Tibial nerve (tissue), 4 donors: ENCODE measurements around the gene INTS7. TPM values are rescaled to one million over a fixed set of nuclear protein-coding genes. Genes with fewer than 3 reads are reported as not detected.
A peak's percentile ranks its signal among the peaks of the same experiment; 100 is the strongest.

Source experiments
- DNase-seq, 2 donors: peaks; one replicate each; pipeline ENCODE4 v3.0.0-alpha.2; 2019; ENCODE audit warnings: low spot score in 2 of 2
- H3K27ac ChIP-seq, 4 donors: fragments of 200-600 bp; sonication (generic) in 3 of 4; one replicate each; pipeline ENCODE4 v1.5.1; 2017 to 2019; ENCODE audit warnings: mild to moderate bottlenecking in 1 of 4
- H3K27me3 ChIP-seq, 2 donors: fragments of 200-600 bp; sonication (generic) in 1 of 2; one replicate each; pipeline versions ENCODE4 v1.5.1 to v1.6.0; 2017 to 2019
- H3K36me3 ChIP-seq, 3 donors: fragments of 200-600 bp; sonication (generic); one replicate each; pipeline ENCODE4 v1.5.1; 2018 to 2019
- H3K4me1 ChIP-seq, 4 donors: fragments of 200-600 bp; sonication (generic) in 3 of 4; one replicate each; pipeline ENCODE4 v1.5.1; 2017 to 2019
- H3K4me3 ChIP-seq, 4 donors: fragments of 200-600 bp; sonication (generic) in 3 of 4; one replicate each; pipeline ENCODE4 v1.5.1; 2017 to 2019; ENCODE audit warnings: mild to moderate bottlenecking in 1 of 4, moderate library complexity in 1 of 4
- H3K9me3 ChIP-seq, 4 donors: fragments of 200-600 bp; sonication (generic) in 3 of 4; one replicate each; pipeline ENCODE4 v1.5.1; 2017 to 2019
- EP300 ChIP-seq, 2 donors: sonication (generic); formaldehyde crosslinking; IDR thresholded peaks; one replicate each; pipeline ENCODE4 v1.6.1; 2017; ENCODE audit warnings: antibody characterized with exemption in 2 of 2, mild to moderate bottlenecking in 1 of 2
- POLR2A ChIP-seq, 2 donors: fragments of 450-650 bp; IDR thresholded peaks; one replicate each; pipeline ENCODE4 v1.6.1; 2017; ENCODE audit warnings: antibody characterized with exemption in 2 of 2, mild to moderate bottlenecking in 2 of 2, moderate library complexity in 2 of 2
- WGBS, 2 donors: methylation state at CpG; one replicate each; pipeline ENCODE4 v1.1.5; 2018; 5-methylcytosine and 5-hydroxymethylcytosine counted together
- total RNA-seq, 4 donors: library from RNA; depleted of rRNA; stranded (reverse); fragments of >200 nt; gene quantifications; one replicate each; pipeline ENCODE4 v1.1.0, GENCODE V29; 2016
- TF ChIP-seq, protein P1 (sequence below), 5 experiments: fragments of 200-600 bp in 3 of 5; fragments of 450-650 bp in 2 of 5; sonication (generic) in 3 of 5; IDR thresholded peaks; one replicate each; pipeline ENCODE4 v1.5.1; 2016 to 2019; ENCODE audit warnings: antibody characterized with exemption in 5 of 5, mild to moderate bottlenecking in 3 of 5, moderate library complexity in 2 of 5

The INTS7 gene, protein sequence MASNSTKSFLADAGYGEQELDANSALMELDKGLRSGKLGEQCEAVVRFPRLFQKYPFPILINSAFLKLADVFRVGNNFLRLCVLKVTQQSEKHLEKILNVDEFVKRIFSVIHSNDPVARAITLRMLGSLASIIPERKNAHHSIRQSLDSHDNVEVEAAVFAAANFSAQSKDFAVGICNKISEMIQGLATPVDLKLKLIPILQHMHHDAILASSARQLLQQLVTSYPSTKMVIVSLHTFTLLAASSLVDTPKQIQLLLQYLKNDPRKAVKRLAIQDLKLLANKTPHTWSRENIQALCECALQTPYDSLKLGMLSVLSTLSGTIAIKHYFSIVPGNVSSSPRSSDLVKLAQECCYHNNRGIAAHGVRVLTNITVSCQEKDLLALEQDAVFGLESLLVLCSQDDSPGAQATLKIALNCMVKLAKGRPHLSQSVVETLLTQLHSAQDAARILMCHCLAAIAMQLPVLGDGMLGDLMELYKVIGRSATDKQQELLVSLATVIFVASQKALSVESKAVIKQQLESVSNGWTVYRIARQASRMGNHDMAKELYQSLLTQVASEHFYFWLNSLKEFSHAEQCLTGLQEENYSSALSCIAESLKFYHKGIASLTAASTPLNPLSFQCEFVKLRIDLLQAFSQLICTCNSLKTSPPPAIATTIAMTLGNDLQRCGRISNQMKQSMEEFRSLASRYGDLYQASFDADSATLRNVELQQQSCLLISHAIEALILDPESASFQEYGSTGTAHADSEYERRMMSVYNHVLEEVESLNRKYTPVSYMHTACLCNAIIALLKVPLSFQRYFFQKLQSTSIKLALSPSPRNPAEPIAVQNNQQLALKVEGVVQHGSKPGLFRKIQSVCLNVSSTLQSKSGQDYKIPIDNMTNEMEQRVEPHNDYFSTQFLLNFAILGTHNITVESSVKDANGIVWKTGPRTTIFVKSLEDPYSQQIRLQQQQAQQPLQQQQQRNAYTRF
- 10 to 100 TPM in 2 of 4 donors, 1 to 10 TPM in 2; 7.9 to 18.6 (median 9.6) TPM for total RNA-seq

DNA sequence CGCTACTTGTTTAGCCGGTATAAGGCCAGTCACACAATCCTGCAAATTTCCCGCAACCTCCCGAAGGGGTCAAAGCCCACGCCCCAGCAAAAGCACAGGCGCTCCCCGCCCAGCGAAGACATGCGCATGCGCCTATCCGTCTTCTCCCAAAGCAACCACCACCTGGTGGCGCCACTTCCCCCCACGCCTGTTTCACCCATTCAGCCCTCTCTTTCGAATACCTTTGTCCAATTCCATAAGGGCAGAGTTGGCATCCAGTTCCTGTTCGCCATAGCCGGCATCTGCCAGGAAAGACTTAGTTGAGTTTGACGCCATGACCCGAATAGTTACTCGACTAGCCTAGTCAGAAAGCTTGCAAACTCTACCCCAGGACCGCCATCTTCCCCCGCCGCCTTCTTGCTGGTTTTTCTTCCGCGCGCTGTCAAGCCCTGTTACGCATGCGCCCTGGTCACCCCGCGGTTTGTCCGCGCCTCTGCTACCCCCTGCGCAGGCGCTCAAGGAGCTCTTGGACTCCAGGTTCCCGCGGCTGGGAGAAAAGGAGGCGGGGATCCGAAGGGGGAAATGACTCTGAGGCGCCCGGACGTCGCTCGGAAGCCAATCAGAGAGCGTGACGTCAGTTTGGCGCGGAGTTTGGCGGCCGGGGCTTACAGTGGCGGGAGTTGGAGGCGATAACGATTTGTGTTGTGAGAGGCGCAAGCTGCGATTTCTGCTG, at the start of gene INTS7, which contains the start of gene DTL:
INTS7 (minus strand) TSS at position 435 of the 712 bp plus-strand sequence; CDS start at position 315, 120 bp downstream.
DTL (plus strand) TSS at position 626 of the 712 bp plus-strand sequence. CDS start 143 bp downstream, outside the sequence.
- no peaks in the 10 kb centered on the region for H3K36me3 ChIP-seq
- no peaks in the 10 kb centered on the region for H3K9me3 ChIP-seq
- WGBS, 2 donors = 0 to 1% methylated on average over 50 to 52 of the region's 53 CpGs
- no peaks in the 10 kb centered on the region for H3K27me3 ChIP-seq
- H3K27ac ChIP-seq = peak within 1 kb of the TSS; percentile 69 to 94 (median 86)
- H3K4me3 ChIP-seq = peak within 1 kb of the TSS; percentile 47 to 73 (median 63)
- peaks cover 0 to 40% (median 13%) of the 10 kb centered on the region in 4 donors for H3K4me1 ChIP-seq
- DNase-seq = peak; percentile 95 to 98
- TF ChIP-seq POLR2A (IDR thresholded peaks at IDR 0.05) (peak in 1 of 2 donors; percentile 59), EP300 (IDR thresholded peaks at IDR 0.05) (peak in 1 of 2 donors; percentile 84)
- TF ChIP-seq, protein P1, sequence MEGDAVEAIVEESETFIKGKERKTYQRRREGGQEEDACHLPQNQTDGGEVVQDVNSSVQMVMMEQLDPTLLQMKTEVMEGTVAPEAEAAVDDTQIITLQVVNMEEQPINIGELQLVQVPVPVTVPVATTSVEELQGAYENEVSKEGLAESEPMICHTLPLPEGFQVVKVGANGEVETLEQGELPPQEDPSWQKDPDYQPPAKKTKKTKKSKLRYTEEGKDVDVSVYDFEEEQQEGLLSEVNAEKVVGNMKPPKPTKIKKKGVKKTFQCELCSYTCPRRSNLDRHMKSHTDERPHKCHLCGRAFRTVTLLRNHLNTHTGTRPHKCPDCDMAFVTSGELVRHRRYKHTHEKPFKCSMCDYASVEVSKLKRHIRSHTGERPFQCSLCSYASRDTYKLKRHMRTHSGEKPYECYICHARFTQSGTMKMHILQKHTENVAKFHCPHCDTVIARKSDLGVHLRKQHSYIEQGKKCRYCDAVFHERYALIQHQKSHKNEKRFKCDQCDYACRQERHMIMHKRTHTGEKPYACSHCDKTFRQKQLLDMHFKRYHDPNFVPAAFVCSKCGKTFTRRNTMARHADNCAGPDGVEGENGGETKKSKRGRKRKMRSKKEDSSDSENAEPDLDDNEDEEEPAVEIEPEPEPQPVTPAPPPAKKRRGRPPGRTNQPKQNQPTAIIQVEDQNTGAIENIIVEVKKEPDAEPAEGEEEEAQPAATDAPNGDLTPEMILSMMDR (IDR thresholded peaks at IDR 0.05) = peak; percentile 91 to 97 (median 96)

DNA sequence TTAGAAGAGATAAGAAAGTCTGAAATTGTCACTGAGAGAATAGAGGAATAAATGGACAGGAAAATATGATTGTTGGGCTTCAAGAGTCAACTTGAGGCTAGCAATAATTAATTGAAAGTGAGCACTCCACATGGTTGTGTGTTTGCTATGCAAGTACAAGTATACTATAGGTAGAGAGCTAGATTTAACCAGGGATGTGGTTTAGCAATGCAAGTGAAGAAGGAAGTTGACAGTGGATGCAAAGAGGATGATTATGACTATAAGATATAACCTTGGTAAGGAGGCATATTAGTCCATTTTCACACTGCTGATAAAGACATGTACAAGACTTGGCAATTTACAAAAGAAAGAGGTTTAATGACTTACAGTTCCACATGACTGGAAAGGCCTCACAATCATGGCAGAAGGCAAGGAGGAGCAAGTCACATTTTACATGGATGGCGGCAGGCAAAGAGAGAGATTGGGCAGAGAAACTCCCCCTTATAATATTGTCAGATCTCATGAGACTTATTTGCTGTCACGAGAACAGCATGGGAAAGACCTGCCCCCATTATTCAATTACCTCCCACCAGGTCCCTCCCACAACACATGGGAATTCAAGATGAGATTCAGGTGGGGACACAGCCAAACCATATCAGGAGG, 47.5 kb upstream of the INTS7 start:
- Histone ChIP-seq H3K27me3 (no peaks in the 10 kb centered on the region), H3K27ac (no peak overlapping the region), H3K36me3 (no peaks in the 10 kb centered on the region), H3K9me3 (no peaks in the 10 kb centered on the region), H3K4me3 (no peak overlapping the region), H3K4me1 (no peaks in the 10 kb centered on the region)
- DNase-seq = no peak
- WGBS, 2 donors = 88 to 91% methylated on average over 2 of the region's 2 CpGs
- TF ChIP-seq EP300 (IDR thresholded peaks at IDR 0.05) = no peak

DNA sequence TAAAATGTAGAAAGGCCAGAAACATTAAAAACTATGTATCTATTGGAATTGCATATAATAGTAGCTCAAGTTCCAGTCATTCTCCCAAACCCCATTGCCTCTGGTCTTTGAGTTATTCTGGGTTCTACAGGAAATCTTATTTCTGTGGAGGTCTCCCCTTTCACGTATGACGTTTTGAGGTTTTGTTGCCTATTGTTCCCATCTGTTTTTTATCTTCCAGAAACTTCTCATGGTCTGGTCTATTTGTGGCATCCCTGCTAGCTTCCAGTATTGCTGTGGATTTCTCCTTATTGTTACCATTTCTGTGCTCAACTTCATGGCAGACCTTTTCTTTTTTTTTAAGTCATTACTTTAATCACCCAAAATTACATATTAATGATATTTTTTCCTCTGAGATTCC, 43.5 kb upstream of the INTS7 start:
- TF ChIP-seq EP300 (IDR thresholded peaks at IDR 0.05) (no peak), POLR2A (IDR thresholded peaks at IDR 0.05) (no peak)
- TF ChIP-seq, protein P1 (IDR thresholded peaks at IDR 0.05) = no peak
- no peak for DNase-seq
- H3K27ac ChIP-seq = no peak overlapping the region
- H3K27me3 ChIP-seq = no peaks in the 10 kb centered on the region
- 81 to 87% methylated on average over 2 of the region's 2 CpGs for WGBS, 2 donors
- no peaks in the 10 kb centered on the region for H3K9me3 ChIP-seq
- H3K4me1 ChIP-seq = no peaks in the 10 kb centered on the region
- no peaks in the 10 kb centered on the region for H3K36me3 ChIP-seq
- no peak overlapping the region for H3K4me3 ChIP-seq

DNA sequence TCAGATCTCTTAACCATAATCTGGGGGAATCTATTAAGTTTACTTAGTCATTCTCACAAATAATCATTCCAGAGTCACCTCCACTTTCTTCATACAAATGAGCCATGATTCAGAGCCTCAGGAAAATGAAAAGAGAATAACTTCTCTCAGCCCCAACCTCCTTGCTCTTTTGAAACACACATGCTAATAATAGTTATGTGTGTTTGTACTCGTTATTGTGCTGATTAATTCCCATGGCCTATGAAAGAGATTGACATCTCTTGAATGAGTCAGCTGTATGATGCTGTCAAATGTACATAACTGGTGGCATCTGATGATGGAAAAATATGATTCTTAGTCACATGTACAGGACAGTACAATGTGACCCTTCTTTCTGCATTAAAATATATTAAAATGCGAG, 41.7 kb upstream of the INTS7 start:
- no peaks in the 10 kb centered on the region for H3K36me3 ChIP-seq
- no peak overlapping the region for H3K27ac ChIP-seq
- no peak overlapping the region for H3K4me3 ChIP-seq
- 69 to 71% methylated on average over 2 of the region's 2 CpGs for WGBS, 2 donors
- H3K9me3 ChIP-seq = no peaks in the 10 kb centered on the region
- H3K27me3 ChIP-seq = no peaks in the 10 kb centered on the region
- no peak for DNase-seq
- no peak for TF ChIP-seq EP300 (IDR thresholded peaks at IDR 0.05)
- no peak for TF ChIP-seq POLR2A (IDR thresholded peaks at IDR 0.05)
- TF ChIP-seq, protein P1 (IDR thresholded peaks at IDR 0.05) = no peak
- no peaks in the 10 kb centered on the region for H3K4me1 ChIP-seq

DNA sequence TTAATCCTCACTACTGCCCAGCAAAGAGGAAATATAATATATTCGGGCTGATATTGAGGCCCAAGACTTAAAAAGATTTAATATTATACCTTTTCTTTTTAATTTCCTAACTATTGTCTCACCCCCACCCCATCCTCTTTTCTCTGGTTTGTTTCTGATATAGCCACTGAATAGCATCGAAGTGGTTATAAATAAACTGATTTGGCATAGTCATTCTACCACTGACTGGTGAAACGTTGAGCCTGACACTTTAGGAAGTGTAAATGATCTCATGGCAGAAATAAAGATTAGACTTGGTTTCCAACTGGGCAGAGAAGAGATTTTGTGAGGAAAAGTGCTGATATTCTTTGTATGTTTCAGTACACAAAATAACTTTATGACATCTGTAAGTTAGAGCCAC, 39.5 kb upstream of the INTS7 start:
- H3K9me3 ChIP-seq = no peaks in the 10 kb centered on the region
- no peaks in the 10 kb centered on the region for H3K4me1 ChIP-seq
- no peak for DNase-seq
- no peak overlapping the region for H3K27ac ChIP-seq
- TF ChIP-seq EP300 (IDR thresholded peaks at IDR 0.05) = no peak
- TF ChIP-seq, protein P1 (IDR thresholded peaks at IDR 0.05) = no peak
- TF ChIP-seq POLR2A (IDR thresholded peaks at IDR 0.05) = no peak
- H3K36me3 ChIP-seq = no peaks in the 10 kb centered on the region
- WGBS, 2 donors = 72 to 76% methylated on average over 3 of the region's 3 CpGs
- no peaks in the 10 kb centered on the region for H3K27me3 ChIP-seq
- no peak overlapping the region for H3K4me3 ChIP-seq
